ENCODE data around the gene ARAP3.

The ARAP3 gene

DNA sequence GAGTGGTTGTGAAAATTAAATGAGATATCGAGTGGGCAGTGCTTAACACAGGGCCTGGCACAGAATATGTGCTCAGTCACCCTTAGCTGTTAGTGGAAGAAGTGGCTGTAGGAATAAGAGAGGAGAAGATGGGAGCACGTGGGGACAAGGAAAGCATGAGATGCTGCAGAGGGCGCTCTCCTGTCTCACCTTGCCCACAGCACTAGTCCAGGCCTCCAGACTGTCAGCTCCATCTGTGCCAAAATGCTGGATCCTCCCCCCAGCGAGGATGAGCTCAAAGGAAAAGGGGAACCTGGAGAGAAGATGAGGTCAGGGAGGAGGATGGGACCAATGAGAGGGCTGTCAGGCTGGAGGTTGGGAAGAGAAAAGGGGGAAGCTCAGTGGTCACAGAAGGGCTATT lies 12.5 kb downstream of the ARAP3 start:
- ChIA-PET POLR2A (interaction anchor here (1.2 to 2.3 kb wide), 2 partner anchors 13 to 254 kb away, joined by 4 to 11 read pairs; partner anchors contain the start of genes ARAP3 and DELE1), CTCF (interaction anchor here (0.7 to 1.7 kb wide), 12 partner anchors 10 to 300 kb away, joined by 3 to 19 read pairs (median 4); partner anchors contain the start of genes PCDH1 and RNF14)
- DNase-seq (ENCODE audit: extremely low spot score): no peak
- TF ChIP-seq BHLHE40 (IDR thresholded peaks at IDR 0.05; ENCODE audit: borderline replicate concordance) (no peak), CTBP1 (IDR thresholded peaks at IDR 0.05; ENCODE audit: borderline replicate concordance) (no peak), ZNF384 (IDR thresholded peaks at IDR 0.05) (no peak), LEF1 (IDR thresholded peaks at IDR 0.05; ENCODE audit: borderline replicate concordance) (no peak), ARNT (IDR thresholded peaks at IDR 0.05) (no peak), FOXK2 (IDR thresholded peaks at IDR 0.05) (no peak), FOXM1 (IDR thresholded peaks at IDR 0.05; ENCODE audit: borderline replicate concordance) (no peak), SUZ12 (IDR thresholded peaks at IDR 0.05) (no peak), TARDBP (IDR thresholded peaks at IDR 0.05) (no peak)

DNA sequence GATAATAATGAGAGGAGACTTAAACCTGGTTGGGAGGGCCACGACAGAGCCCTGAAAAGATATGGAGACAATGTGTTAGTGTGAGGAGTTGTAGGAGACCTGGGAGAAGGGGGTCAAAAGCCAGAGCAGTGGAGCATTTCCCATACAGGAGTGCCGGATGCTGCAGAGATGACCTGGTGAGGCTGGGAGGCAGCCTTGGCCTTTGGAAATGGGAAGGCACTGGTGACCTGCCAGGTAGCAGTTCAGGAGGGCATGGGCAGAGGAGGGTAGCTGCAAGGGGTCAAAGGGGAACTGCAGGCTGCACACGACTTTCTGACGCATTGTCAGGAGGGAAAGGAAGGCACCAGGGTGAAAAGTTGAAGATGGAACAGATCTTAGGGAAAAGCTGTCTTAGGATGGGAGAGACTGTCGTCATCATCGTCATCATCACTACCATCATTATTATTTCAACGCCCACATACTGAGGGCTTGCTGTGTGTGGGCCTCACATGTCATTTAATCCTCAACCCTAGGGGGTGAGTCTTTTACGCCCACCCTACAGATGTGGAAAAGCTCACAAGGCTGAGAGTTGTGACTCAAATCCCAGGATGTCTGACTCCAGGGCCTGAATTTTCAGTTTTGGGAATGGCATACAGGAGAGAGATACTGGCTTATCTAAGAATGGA lies 13.3 kb downstream of the ARAP3 start:
- TF ChIP-seq TARDBP (IDR thresholded peaks at IDR 0.05) (no peak), ARNT (IDR thresholded peaks at IDR 0.05) (no peak), FOXK2 (IDR thresholded peaks at IDR 0.05) (no peak), SUZ12 (IDR thresholded peaks at IDR 0.05) (no peak), LEF1 (IDR thresholded peaks at IDR 0.05; ENCODE audit: borderline replicate concordance) (no peak), HDGF (IDR thresholded peaks at IDR 0.05; ENCODE audit: borderline replicate concordance) (no peak), FOXA1 (IDR thresholded peaks at IDR 0.05) (no peak), FOXM1 (IDR thresholded peaks at IDR 0.05; ENCODE audit: borderline replicate concordance) (no peak), ZNF384 (IDR thresholded peaks at IDR 0.05) (no peak), ELF4 (IDR thresholded peaks at IDR 0.05) (no peak), L3MBTL2 (conservative IDR thresholded peaks at IDR 0.05) (no peak)
- TF ChIP-seq, protein P1, sequence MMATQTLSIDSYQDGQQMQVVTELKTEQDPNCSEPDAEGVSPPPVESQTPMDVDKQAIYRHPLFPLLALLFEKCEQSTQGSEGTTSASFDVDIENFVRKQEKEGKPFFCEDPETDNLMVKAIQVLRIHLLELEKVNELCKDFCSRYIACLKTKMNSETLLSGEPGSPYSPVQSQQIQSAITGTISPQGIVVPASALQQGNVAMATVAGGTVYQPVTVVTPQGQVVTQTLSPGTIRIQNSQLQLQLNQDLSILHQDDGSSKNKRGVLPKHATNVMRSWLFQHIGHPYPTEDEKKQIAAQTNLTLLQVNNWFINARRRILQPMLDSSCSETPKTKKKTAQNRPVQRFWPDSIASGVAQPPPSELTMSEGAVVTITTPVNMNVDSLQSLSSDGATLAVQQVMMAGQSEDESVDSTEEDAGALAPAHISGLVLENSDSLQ (IDR thresholded peaks at IDR 0.05): no peak
- no peak for DNase-seq (ENCODE audit: extremely low spot score)
- ChIA-PET POLR2A (interaction anchor here (0.9 to 2.3 kb wide), 3 partner anchors 13 to 255 kb away, joined by 3 to 11 read pairs (median 4); partner anchors contain the start of genes ARAP3, DELE1 and RELL2), CTCF (interaction anchor here (1.0 to 1.7 kb wide), 10 partner anchors 12 to 301 kb away, joined by 3 to 19 read pairs (median 4); partner anchors contain the start of genes PCDH1 and RNF14)

DNA sequence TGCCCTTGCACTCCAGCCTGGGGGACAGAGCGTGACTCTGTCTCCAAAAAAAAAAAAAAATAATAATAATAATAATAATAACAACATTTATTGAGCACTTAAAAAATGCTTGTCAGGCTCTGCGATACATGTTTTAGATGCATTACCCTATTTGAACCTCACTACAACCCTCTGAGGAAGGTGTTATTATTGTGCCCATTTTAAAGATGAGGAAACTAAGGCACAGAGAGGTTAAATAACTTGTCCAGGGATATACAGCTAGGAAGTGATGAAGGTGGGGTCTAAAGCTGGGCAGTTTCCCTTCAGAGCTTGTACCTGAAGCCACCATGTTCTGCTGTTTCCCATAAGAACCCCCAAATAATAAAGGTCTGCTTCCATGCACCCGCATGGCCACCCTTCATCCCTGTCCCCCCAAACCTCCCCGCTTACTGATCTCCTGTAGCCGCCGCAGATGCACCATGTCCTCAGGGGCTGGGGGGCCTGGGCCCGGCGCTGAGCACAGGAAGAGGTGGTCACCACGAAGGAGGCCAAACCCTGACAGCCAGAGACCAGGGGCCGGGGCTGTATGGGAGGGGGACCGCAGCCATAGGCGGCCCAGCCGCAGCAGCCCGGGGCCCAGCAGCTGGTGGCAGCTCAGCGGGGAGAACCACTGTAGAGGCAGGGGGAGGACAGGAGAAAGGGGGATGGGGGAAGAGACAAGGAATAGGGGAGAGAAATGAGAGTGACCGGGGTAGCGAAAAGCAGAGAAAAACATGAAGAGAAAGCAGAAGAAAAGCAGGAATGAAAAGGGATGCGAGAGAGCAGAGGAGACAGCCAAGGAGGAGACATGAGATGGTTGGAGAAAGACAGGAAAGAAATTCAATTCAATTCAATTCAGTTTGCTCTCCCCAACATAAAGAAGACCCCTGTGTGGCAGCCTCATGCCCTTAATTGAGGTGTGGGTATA lies 15.8 kb downstream of the ARAP3 start:
- DNase-seq (ENCODE audit: extremely low spot score): no peak
- ChIA-PET CTCF (interaction anchor here (2.2 kb wide), 1 partner anchor 295 kb away, joined by 15 read pairs; no protein-coding TSS in a partner anchor), POLR2A (no interaction called here)
- TF ChIP-seq FOXA1 (IDR thresholded peaks at IDR 0.05): no peak
- TF ChIP-seq HDGF (IDR thresholded peaks at IDR 0.05; ENCODE audit: borderline replicate concordance): no peak
- TF ChIP-seq SUZ12 (IDR thresholded peaks at IDR 0.05): no peak
- no peak for TF ChIP-seq NFRKB (IDR thresholded peaks at IDR 0.05)
- TF ChIP-seq CTBP1 (IDR thresholded peaks at IDR 0.05; ENCODE audit: borderline replicate concordance): no peak
- no peak for TF ChIP-seq ELF4 (IDR thresholded peaks at IDR 0.05)
- TF ChIP-seq FOXM1 (IDR thresholded peaks at IDR 0.05; ENCODE audit: borderline replicate concordance): no peak
- no peak for TF ChIP-seq TARDBP (IDR thresholded peaks at IDR 0.05)
- TF ChIP-seq FOXK2 (IDR thresholded peaks at IDR 0.05): no peak
- no peak for TF ChIP-seq ZNF384 (IDR thresholded peaks at IDR 0.05)
- TF ChIP-seq, protein P1 (IDR thresholded peaks at IDR 0.05): no peak

DNA sequence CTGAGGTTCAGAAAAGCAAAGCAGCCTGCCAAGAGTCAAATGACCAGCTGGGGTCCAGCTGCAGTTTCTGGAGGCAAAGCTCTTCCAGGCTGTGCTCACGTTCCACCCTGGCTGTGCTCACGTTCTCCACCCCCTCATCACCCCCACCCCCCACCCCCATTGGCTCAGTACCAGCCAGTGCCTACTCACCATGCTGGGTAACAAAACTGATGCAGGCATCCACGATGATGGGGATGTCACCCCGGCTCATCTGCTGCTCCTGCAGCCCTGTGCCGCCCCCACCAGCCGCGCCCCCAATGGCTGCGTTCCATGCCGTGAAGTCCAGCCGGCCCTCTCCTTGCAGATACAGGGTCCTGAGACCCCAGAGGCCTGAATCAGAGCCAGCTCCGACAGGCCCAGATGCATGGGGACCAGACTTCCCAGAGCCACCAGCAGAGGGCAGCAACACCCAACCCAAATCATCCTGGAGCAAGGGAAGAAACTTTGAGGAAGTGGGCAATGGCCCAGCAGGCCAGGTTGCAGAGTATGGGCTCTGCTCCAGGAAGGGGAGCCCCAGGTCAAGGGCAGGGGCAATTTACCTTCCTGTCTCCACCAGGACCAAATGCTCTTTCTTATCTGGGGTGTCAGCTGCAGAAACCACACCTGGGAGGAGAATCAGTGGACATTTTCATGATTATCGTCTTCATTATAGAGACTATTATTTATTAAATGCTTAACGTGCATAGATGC lies 17.1 kb downstream of the ARAP3 start:
- DNase-seq (ENCODE audit: extremely low spot score): peak; percentile 84
- TF ChIP-seq TARDBP (IDR thresholded peaks at IDR 0.05) (no peak), BHLHE40 (IDR thresholded peaks at IDR 0.05; ENCODE audit: borderline replicate concordance) (no peak), SUZ12 (IDR thresholded peaks at IDR 0.05) (no peak), ELF4 (IDR thresholded peaks at IDR 0.05) (0 out of 2 replicates have a peak, but pooled peaks have one; percentile 19)
- TF ChIP-seq, protein P1 (IDR thresholded peaks at IDR 0.05): no peak
- ChIA-PET CTCF (interaction anchor here (0.6 to 2.2 kb wide), 13 partner anchors 11 to 1626 kb away, joined by 3 to 15 read pairs (median 3); partner anchors contain the start of genes FCHSD1, HDAC3, RELL2 and RNF14), POLR2A (interaction anchor here (1.0 kb wide), 1 partner anchor 28 kb away, joined by 3 read pairs; the partner anchor contains the start of genes HDAC3 and RELL2)

DNA sequence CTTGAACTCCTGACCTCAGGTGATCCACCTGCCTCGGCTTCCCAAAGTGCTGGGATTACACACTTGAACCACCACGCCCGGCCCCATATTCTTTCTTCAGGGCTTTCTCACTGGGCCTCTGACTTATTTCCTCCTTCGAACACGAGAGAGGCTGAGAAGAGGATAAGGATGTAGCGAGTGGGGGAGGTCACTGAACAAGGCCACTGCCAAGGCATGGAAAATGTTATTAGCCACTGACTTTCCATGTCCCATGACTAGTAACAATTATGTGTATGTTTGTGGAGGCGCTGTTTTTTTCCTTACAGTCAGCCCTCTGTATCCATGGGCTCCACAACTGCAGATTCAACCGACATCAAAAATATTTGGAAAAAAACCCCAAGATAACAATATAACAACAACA lies 18.5 kb downstream of the ARAP3 start:
- CTCF ChIA-PET: interaction anchor here (0.6 kb wide), 1 partner anchor 440 kb away, joined by 3 read pairs; the partner anchor contains the start of gene PCDHB14
- no peak for TF ChIP-seq SUZ12 (IDR thresholded peaks at IDR 0.05)
- TF ChIP-seq SP1 (IDR thresholded peaks at IDR 0.05): no peak
- TF ChIP-seq ARNT (IDR thresholded peaks at IDR 0.05): no peak
- TF ChIP-seq LEF1 (IDR thresholded peaks at IDR 0.05; ENCODE audit: borderline replicate concordance): no peak
- no peak for TF ChIP-seq BHLHE40 (IDR thresholded peaks at IDR 0.05; ENCODE audit: borderline replicate concordance)
- no peak for TF ChIP-seq FOXK2 (IDR thresholded peaks at IDR 0.05)
- DNase-seq (ENCODE audit: extremely low spot score): no peak
- POLR2A ChIA-PET: no interaction called here

Measured in HEK293T (cell line).